ENCODE measurements around the gene LRRK2. TPM values are rescaled to one million over a fixed set of nuclear protein-coding genes. Genes with fewer than 3 reads are reported as not detected.

LRRK2 gene
- total RNA-seq, 1 experiment from 2014 or later: 0.33 TPM

GRCh38 chr12:40393026-40393425, 168.2 kb downstream of the LRRK2 start:
- Histone ChIP-seq H3K9me2 (replicated peaks; ENCODE audit: low read length) (no peaks in the 10 kb centered on the region), H3K9ac (ENCODE audit: low read length) (no peak overlapping the region), H3K9me3 (ENCODE audit: low read length) (no peaks in the 10 kb centered on the region), H3K4me2 (ENCODE audit: low read length) (no peak overlapping the region), H3K79me2 (ENCODE audit: low read length) (no peaks in the 10 kb centered on the region), H3K27me3 (ENCODE audit: low read length) (peaks cover 12% of the 10 kb centered on the region; the same call in 1 of the 2 replicates), H3K4me1 (ENCODE audit: insufficient read depth, low read length) (no peaks in the 10 kb centered on the region), H2AFZ (ENCODE audit: low read length) (no peak overlapping the region), H3K4me3 (ENCODE audit: low read length) (no peak overlapping the region), H3K36me3 (ENCODE audit: low read depth, low read length) (no peaks in the 10 kb centered on the region), H3K27ac (ENCODE audit: low read length) (no peak overlapping the region), H3F3A (ENCODE audit: low read length, unreplicated experiment) (no peaks in the 10 kb centered on the region), H4K20me1 (ENCODE audit: low read length) (no peaks in the 10 kb centered on the region)
- ATAC-seq (no peak), DNase-seq (no peak)
- intact Hi-C loops (cut with micrococcal nuclease): no loop called here
- no TSS peak for BruUV-seq (replicated peaks)
- no peak for TF ChIP-seq CTCF (conservative IDR thresholded peaks at IDR 0.05; ENCODE audit: low read depth, low read length)
- TF ChIP-seq EZH2 (IDR thresholded peaks at IDR 0.05; ENCODE audit: low read length, unreplicated experiment): no peak
- no peak for TF ChIP-seq EZH2phosphoT487 (IDR thresholded peaks at IDR 0.05; ENCODE audit: borderline replicate concordance, low read length)
- ChIA-PET CTCF (no interaction called here), POLR2A (ENCODE audit: unreplicated experiment) (no interaction called here)

GRCh38 chr12:40399656-40400055, 174.9 kb downstream of the LRRK2 start:
- H3K36me3 ChIP-seq (ENCODE audit: low read depth, low read length): no peaks in the 10 kb centered on the region
- H3K9me2 ChIP-seq (replicated peaks; ENCODE audit: low read length): no peaks in the 10 kb centered on the region
- H3K79me2 ChIP-seq (ENCODE audit: low read length): no peaks in the 10 kb centered on the region
- CTCF ChIA-PET: no interaction called here
- BruUV-seq (replicated peaks): no TSS peak
- no peak overlapping the region for H3K4me2 ChIP-seq (ENCODE audit: low read length)
- H3K27ac ChIP-seq (ENCODE audit: low read length): no peak overlapping the region
- no peaks in the 10 kb centered on the region for H3F3A ChIP-seq (ENCODE audit: low read length, unreplicated experiment)
- H3K9ac ChIP-seq (ENCODE audit: low read length): no peak overlapping the region
- no peak overlapping the region for H3K4me3 ChIP-seq (ENCODE audit: low read length)
- H4K20me1 ChIP-seq (ENCODE audit: low read length): no peaks in the 10 kb centered on the region
- POLR2A ChIA-PET (ENCODE audit: unreplicated experiment): no interaction called here
- no peaks in the 10 kb centered on the region for H3K4me1 ChIP-seq (ENCODE audit: insufficient read depth, low read length)
- ATAC-seq (no peak), DNase-seq (no peak)
- TF ChIP-seq CTCF (conservative IDR thresholded peaks at IDR 0.05; ENCODE audit: low read depth, low read length) (no peak), EZH2phosphoT487 (IDR thresholded peaks at IDR 0.05; ENCODE audit: borderline replicate concordance, low read length) (no peak), EZH2 (IDR thresholded peaks at IDR 0.05; ENCODE audit: low read length, unreplicated experiment) (no peak)
- intact Hi-C loops (cut with micrococcal nuclease): no loop called here
- H3K27me3 ChIP-seq (ENCODE audit: low read length): peaks cover 21% of the 10 kb centered on the region; the same call in 1 of the 2 replicates
- no peak overlapping the region for H2AFZ ChIP-seq (ENCODE audit: low read length)
- H3K9me3 ChIP-seq (ENCODE audit: low read length): no peaks in the 10 kb centered on the region

- H3K9me3 ChIP-seq (ENCODE audit: low read length): no peaks in the 10 kb centered on the region
- no peak overlapping the region for H3K9ac ChIP-seq (ENCODE audit: low read length)
These were observed 180.6 kb downstream of the LRRK2 start for GRCh38 chr12:40405419-40405818.

More at GRCh38 chr12:40405419-40405818, 180.6 kb downstream of the LRRK2 start:
- H4K20me1 ChIP-seq (ENCODE audit: low read length): no peaks in the 10 kb centered on the region
- POLR2A ChIA-PET (ENCODE audit: unreplicated experiment): no interaction called here
- no peak for DNase-seq
- H2AFZ ChIP-seq (ENCODE audit: low read length): no peak overlapping the region
- H3K4me1 ChIP-seq (ENCODE audit: insufficient read depth, low read length): no peaks in the 10 kb centered on the region
- no peaks in the 10 kb centered on the region for H3F3A ChIP-seq (ENCODE audit: low read length, unreplicated experiment)
- H3K27ac ChIP-seq (ENCODE audit: low read length): no peak overlapping the region
- no peaks in the 10 kb centered on the region for H3K79me2 ChIP-seq (ENCODE audit: low read length)
- no peaks in the 10 kb centered on the region for H3K36me3 ChIP-seq (ENCODE audit: low read depth, low read length)
- no peak for ATAC-seq
- no peaks in the 10 kb centered on the region for H3K27me3 ChIP-seq (ENCODE audit: low read length)
- CTCF ChIA-PET: no interaction called here
- no TSS peak for BruUV-seq (replicated peaks)
- no peak overlapping the region for H3K4me3 ChIP-seq (ENCODE audit: low read length)
- intact Hi-C loops (cut with micrococcal nuclease): no loop called here
- H3K9me2 ChIP-seq (replicated peaks; ENCODE audit: low read length): no peaks in the 10 kb centered on the region
- TF ChIP-seq CTCF (conservative IDR thresholded peaks at IDR 0.05; ENCODE audit: low read depth, low read length): no peak
- no peak for TF ChIP-seq EZH2phosphoT487 (IDR thresholded peaks at IDR 0.05; ENCODE audit: borderline replicate concordance, low read length)
- no peak for TF ChIP-seq EZH2 (IDR thresholded peaks at IDR 0.05; ENCODE audit: low read length, unreplicated experiment)
- H3K4me2 ChIP-seq (ENCODE audit: low read length): no peak overlapping the region

Other genes starting within 250 kb of the LRRK2 start
- gene SLC2A13, start 118.9 kb upstream of the LRRK2 start, total RNA-seq (2014; rRNA removed): 3.2 and 3.4 TPM in 2 replicates